Activated CD4-positive, alpha-beta T cell treated with anti-CD3 and anti-CD28 coated beads for 4 hours (primary cell): ENCODE data around the gene EXOSC9.

Source experiments
- DNase-seq, 2 donors: peaks; one replicate each; pipeline ENCODE4 v3.0.0-alpha.2; 2020

EXOSC9 gene

DNA sequence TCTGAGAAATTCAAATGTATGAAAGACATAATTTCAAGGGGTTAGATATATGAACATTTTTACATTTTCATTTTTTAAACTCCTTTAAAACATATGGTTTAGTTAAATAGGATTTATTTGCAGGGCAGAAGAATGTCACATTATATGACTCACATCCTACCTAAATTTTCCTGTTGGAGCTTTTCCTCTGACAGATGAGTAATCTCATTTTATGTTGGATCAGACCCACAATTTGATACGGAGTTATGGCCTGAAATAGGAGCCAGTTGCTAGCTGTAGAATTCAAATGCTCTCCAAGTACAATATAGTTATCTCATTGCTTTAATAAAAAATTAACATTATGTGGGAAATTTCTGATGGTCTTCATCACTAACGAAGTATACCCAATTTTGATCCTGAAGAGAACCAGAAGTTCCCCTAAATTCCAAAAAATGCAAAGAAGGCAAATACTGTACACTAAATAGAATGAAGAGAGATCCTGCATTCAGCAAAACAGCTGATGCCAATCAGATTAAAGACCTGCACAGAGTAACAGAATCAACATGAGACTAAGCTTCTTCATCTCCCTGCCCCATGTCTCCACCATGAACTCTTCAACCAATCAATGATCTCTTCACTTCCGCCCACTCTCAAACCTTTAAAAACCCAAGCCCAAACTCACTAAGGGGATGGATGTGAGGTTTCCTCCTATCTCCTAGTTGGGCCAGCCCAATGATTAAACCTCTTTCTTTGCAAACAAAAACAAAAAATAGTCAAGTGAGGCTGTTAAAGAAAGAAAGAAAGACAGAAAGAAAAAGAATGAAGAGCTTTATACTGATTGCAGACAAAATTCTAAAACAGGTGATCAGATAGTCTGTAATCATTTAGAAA lies 10.9 kb upstream of the EXOSC9 start:
- DNase-seq = no peak

DNA sequence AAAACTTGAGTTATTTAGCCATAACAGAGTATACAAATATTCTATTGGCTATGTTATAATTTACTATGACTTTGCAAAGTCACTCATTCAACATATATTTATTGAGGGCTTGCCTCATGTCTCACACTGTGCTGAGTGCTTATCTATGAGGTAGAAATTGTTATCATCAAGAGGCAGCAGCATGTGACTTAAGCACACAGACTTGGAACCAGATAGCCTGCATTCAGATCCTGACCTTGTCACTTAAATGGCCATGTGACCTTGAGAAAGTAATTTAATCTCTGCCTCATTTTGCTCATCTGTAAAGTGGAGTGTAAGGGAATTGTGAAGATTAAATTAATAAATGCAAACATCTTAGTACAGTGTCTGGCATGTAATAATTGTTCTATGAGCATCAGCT lies 10.1 kb upstream of the EXOSC9 start:
- DNase-seq = no peak

DNA sequence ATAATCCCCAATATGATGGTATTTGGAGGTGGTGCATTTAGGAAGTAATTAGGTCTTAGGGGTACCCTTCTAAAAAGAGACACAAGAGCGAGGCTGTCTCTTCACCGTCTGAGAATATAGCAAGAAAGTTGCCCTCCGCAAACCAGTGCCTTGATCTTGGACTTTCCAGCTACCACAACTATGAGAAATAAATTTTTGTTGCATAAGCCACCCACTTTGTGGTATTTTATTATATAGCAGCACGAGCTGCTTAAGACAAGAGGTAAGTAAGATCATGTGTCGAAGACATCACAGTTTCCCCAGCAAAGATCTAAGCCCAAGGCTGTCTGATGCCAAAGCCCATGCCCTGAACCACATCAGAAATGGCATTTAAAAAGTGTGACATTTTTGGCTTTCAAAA lies 9.6 kb upstream of the EXOSC9 start:
- no peak for DNase-seq

DNA sequence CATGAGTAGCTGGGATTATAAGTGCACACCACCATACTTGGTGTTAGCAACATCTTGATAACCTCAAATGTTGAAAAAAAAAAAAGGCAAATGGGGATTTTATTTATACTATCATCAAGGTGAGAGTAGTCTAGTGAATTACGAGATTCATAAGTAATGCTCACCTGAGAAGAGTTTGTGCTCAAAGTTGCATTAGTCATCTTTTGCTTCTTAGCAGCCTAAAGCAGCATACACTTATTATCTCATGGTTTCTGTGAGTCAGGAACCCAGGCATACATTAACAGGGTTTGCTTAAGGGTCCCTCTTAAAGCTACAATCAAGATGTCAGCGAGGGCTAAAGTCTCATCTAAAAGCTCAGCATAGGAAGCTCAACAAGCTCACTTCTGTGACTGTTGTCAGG lies 8.2 kb upstream of the EXOSC9 start:
- no peak for DNase-seq

DNA sequence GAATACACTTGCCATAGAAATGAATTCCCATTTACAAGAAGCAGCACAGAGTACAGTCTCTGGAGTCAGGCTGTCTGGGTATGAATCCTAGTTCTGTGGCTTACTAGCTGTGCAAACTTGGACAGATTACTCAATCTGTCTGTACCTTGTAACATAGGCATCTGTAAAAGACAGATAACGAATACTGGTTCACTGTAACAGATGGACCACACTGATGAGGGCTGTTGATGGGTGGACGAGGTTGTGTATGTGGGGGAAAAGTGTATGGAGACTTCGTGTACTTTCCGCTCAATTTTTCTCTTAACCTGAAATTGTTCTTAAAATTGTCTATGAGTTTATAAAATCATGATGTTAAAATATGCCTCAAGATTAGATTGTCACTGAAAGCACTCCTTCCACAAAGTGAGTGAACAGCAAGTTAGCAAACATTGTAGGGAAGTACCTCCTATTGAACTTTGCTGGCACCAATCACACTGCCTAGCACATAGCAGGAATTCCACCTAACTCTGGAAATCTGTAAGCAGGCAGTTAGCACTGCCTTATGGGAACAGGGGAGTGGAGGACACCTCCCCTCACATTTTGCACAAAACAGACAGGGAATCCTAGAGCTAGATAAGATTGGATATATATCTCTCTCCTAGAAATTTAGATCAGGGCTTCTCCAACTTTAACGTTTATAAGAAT lies 6.5 kb upstream of the EXOSC9 start:
- no peak for DNase-seq

DNA sequence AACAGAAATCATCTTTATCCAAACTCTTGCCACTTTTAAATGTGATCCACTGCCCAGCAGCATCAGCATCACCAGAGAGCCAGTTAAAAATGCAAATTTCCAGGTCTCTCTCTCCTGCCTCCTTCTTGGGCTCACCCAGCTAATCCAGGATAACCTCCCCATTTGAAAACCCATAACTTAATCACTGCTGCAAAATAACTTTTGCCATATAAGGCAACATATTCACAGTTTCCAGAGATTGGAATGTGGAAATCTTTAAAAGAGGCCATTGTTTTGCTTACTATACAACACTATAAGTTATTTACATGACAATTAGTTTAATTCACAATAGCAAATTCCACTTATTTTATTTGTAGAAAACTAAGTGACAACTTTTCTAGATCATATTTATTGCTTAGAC lies 4.8 kb upstream of the EXOSC9 start:
- no peak for DNase-seq

DNA sequence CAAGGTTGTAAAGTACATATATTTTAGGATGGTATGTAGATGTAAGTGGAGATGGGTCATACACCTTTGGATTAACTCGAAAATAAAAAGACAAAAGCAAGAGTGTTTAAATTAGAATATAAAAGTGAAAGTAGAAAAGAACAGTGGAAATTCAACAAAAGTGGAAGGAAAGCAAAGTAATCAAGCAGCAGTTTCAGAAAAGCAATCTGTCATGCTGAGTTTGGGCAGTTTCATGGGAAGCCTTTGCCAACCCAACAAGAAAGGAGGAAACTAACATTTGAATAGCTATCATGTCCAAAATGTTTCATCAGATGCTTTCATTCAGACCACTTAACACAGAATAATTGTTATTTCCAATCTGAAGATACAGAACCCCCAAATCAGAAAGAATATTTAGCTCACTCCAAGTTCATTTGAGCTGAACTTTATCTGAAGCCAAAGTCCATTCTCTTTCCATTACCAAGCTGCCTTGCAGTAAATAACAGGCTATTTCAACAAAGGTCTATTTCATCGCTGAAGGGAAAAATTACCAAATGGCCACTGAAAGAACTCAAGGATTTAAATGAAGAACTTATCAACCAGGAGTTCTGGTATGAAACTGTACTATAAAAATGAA lies 1.8 kb upstream of the EXOSC9 start:
- DNase-seq = no peak

DNA sequence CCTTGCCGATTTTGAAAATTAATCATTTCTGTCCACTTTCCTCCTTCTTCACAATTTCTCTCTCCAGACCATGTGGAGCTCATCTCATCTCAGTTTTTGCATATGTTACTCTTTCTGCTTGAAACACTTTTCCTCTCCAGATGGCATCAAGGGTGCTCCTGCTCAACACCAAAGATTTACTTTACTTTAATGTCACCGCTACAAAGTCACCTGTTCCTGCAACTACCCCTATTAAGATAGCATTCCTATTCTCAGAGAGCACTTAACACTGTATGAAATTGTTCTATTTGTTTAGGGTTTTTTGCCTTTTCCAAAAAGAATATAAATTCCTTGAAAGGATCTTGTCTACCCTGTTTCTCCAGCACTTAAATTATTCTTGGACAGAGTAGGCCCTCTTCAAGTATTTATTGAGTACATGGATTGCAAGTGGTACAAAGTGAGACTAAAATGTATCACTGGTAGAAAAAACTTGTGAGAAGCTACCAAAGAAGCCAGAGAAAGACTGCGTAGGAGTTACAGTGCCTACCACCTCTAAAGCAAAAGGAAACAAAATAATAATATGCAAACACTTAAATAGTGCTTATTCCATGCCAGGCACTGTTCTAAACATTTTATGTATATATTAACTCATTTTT lies 1.1 kb upstream of the EXOSC9 start:
- no peak for DNase-seq

DNA sequence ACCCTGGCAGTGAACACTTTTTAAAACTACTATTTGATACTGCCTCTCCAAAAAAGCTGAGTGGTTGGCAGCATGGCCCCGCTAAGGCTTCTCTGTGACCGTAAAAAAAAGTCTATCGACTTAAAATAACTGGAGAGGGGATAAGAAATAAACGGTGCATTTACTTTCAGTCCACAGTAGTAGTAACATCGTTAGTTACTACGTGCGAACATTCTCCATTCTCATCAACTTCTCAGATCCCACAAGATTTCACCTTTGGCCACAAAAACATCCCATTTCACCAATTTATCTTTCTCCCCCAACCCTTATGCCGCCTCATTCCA lies 524 bp upstream of the EXOSC9 start:
- no peak for DNase-seq

DNA sequence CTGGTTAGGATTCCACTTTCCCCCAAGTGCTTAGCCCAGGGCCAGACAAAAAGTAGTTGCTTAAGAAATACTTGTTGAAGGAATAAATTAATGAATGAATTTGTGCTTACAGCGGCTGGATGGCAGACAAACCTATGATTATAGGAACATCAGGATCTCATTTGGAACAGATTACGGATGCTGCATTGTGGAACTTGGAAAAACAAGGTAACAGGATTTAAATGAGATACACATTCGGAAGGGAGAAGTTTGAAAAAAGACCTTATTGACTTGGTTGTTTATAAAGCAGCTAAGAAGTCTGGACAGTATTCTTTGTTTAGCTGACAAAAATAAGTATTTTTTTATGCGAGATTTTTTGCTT lies 572 bp downstream of the EXOSC9 start:
- no peak for DNase-seq

DNA sequence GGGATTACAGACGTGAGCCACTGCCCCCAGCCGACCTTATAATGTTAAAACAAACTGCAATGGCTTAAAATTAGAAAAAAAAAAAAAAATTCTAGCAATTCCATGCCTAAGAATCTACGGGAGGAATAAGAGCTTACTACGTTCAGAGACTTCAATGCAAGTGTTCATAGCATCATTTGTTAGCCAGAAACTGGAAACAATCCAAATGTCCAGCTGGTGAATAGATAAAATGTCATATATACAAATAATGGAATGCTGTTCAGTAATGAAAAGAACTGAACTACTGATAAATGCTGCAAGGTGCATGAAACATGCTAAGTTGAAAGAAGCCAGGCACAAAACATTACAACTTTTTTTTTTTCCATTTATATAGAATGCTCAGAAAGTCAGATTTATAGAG lies 5.3 kb downstream of the EXOSC9 start:
- DNase-seq = no peak

DNA sequence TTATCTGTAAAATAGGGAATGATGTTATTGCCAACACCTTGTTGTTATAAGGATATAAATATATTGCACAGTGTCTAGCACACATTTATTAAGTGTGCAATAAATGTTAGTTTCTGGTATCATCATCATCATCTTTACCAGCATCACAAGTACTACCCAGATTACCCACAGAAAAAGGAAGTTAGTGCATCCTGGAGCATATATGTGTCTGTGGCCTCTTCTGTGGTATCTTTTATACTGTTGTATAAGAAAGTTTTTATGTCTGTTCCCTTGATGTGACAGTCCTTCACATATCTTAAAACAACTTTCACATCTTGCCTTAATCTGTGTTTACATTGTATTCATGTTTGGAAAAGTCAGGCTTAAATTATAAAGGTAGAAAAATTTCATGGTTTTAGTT lies 10.0 kb downstream of the EXOSC9 start:
- no peak for DNase-seq

DNA sequence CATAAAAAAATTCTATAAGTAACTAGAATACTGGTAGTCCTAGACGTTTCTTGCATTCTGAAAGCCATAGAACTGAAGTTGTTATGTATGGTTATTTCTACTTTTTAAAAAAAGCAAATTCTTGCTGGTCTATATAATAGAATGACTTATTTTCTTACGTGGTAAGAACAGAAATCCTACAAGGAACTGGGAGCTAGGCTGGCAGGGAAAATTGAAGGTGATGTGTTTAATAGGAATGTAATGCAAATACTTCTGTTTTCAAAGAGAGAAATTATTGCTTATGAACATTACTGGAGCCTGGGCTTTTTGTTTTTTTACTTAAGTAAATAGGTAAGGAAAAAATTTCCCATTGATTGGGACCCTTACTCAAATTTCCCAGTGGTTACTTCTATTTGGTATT lies 13.6 kb downstream of the EXOSC9 start:
- DNase-seq = no peak

DNA sequence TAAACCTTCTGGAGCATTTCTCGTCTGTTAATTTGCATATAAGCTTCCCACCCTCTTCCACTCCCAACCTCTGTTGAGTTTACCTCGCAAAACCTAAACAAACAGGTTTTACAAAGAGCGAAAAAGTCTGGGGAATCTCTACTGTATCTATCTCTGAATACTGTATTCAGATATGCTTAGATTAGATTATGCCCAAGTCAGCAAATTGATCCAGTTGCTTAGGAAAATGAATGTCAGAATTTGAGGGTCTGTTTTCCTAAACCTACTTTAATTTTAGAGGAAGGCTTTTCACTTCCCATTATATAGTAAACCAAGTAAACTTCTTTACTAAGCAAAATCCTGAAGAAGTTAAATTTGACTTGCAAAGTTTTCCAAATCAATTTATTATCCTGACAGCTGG lies 15.9 kb downstream of the EXOSC9 start:
- DNase-seq = no peak

DNA sequence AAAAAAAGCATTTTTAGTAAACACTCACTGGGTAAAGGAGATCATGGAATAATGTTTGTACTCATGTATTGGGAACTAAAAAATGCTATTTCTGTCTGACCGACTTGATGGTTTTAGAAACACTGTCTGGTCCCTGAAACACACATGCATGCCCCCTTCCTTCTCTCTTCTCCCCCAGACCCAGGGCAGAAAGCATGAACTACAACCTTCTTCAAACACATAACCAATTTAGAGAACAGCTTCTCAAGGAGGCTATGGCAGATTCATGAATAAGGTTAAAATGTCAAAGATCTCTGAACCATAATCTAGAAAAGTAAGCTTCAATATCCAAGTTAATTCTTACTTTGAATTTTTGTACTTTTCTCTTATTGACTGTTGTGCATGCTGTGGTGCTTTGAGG lies 16.6 kb downstream of the EXOSC9 start:
- no peak for DNase-seq

DNA sequence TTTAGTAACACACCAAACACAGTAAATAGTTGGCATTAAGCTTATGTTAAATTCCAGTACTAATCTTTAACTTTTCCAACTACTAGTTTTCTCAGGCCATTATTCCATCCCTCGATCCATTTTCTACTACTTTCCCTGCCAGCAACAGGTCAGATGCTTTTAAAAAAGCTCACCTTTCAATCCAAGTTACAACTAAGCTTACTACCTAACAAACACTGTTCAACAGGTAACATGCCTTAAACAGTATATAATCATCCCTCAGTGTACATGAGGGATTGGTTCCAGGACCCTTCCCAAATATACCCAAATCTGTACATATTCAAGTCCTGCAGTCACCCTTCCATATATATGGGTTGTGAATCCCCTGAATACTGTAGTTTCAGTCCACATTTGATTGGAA lies 17.1 kb downstream of the EXOSC9 start:
- no peak for DNase-seq

DNA sequence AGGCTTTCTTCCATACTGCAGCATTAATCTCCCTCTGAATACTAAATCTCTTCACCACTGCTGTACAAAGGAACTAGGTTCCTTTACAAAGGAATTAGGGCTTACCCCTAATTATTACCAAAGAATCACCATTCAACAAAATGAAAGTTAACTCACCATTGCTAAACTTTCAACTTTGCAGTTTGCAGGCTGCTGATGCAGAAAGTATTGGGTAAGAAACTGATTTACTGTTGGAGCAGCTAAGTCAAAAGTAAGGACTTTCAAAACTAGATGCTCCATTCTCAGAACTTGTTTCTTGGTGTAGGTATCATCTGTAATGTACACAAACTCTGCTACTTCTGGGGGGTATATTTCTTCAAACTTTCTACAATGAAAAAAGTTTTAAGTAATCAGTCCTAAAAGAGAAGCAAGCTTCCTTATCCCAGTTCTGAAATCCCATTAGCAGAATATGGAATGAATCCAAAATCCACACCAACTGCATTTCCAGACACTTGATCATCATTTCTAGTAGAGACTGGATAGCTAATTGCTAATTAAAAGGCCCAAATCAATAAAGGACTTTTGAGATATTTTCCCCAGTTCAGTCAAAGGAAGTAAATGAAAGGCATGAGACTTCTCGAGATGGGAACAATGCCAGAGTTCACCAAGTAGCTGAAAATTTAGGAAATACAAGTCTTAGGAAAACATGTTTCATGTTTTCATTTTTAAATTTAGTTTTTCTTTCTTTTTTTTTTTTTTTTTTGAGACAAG lies 18.3 kb downstream of the EXOSC9 start:
- no peak for DNase-seq

DNA sequence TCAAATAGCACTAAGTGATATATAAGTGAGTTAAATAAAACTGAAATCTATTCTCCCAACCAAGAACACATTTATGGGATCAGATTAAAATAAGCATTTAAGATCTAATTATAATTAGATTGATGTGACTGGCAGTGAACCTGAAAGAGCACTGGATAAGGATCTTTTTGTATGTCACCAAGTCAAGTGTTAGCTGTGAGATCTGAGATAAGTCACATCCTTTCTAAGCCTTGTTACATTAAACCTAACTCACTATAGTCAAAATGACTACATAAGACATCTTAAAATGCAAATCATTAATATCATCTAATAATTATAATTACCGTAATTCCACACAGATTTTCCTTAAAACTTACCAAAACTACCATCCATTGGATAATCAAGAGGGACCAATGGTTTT lies 20.9 kb downstream of the EXOSC9 start:
- DNase-seq = no peak

DNA sequence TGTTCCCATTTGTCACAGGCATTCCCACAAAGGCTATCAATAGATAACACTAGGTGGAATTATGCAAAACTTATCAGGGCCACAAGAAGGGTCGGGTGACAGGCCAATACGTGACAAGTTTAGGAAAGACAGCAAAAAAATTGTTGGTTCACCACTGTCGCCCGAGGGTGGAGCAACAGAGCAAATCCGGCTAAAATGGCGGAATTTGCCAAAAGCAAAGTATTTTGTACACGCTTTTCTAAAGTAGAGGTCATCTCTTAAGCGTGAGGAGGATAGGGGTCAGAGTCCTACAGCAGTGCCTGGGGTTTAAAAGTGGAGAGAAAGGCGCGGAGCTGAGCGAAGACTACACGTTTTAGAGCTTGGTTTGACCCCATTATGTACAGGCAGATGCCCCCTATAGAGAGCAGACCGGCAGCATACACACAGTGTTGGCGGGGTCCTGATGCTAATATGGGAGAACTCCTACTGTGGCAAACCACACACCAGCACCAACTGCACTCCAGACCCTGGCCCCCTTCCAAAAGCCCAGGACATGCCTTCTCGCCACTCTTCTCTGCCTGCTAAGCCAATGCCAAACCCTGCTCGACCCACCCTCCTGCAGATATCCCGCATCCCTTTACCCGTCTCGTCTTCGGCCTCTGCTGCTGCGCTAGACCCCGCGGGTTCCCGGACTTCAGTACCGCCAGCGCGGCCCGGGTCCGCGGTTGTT lies 21.8 kb downstream of the EXOSC9 start:
- no peak for DNase-seq

DNA sequence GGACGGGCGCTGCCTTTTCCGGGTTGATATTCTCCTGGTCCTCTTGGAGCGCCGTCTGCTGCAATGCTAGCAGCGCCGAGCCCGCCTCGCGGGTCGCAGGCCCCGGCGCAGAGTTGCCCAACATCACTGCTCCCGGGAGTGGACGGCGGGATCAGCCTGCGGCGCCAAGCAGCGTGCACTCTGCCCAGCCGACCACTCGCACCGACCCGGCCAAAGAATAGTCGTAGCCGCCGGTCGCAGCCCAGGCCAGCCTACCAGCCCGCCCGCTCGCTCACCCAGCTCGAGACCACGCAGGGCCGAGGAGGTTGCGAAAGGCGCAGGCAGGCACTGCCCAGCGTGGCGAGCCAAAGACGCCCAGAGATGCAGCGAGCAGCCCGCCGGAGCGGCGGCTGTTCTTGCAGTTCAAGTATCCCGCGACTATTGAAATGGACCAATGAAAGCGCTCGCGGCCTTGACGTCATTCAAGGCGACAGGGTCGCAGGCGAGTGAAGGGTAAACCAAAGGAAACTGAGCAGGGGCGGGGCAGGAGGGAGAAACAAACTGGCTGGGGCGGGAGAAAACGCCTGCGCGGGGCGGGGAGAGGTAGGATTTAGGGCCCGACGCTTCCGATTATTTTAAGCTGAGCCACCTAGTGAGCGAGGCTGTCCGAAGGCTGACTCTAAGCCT lies 22.5 kb downstream of the EXOSC9 start, which contains the start of gene CCNA2:
Gene CCNA2, minus strand, starts transcription at position 379 of the 666 bp plus-strand sequence. Its CDS starts 255 bp downstream, at position 124.
- peak; percentile 94 to 97 for DNase-seq

DNA sequence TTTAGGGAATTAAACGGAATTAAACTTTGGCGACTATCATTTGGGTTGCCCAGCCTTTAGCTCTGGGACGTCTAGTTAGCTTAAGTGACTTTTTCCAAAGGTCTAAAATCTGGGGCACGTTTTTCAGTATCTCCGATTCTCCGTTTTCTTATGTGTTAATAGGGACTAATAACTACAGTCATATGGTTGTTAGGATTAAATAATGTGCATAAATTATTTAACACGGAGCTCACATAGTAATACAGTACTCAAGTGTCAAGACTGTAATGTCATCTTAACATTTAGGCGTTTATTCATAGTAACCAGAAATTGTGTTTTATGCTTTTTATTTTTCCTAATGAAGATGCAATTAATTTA lies 23.0 kb downstream of the EXOSC9 start:
- DNase-seq = no peak

DNA sequence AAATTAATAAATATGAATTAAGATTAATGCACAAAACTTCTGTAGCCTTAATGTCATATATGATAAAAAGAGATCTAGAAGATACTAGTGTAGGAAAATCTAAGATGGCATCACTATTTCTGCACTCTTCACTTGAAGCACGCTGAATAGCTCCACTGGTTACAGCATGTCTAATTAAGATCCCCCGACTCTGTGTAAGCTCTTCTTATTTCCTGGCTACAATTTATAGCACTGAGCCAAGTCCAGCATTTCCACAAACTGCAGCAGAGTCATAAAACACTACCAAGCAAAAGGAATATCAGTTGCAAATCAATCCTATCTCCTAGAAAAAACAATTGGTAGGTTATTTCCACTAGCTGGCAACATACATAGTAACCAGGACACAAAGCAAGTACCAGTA lies 23.8 kb downstream of the EXOSC9 start:
- DNase-seq = no peak
